Measurements from ENCODE around the gene ZC3H18.
A peak's percentile ranks its signal among the peaks of the same experiment; 100 is the strongest.

DNA sequence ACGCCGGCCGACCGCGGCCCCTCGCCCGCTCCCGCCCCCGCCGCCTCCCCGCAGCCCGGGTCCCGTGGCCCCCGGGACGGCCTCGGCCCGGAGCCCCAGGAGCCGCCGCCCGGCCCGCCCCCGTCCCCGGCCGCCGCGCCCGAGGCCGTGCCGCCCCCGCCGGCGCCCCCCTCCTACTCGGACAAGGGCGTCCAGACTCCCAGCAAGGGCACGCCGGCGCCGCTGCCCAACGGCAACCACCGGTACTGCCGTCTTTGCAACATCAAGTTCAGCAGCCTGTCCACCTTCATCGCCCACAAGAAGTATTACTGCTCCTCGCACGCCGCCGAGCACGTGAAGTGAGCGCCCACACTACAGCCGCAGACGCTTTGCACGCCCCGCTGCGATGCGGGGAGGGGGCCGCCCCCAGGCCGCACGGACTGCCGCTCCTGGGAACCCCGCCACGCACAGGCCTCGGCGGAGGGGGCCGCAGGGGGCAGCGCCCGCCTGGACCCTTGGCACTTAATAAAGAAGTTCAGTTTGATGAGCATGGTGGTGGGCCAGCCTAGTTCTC, 35.5 kb upstream of the ZC3H18 start:
- TF ChIP-seq CTCF (conservative IDR thresholded peaks at IDR 0.05) (no peak; the same call in 1 of the 2 replicates), ZFX (IDR thresholded peaks at IDR 0.05) (0 out of 2 replicates have a peak, but pooled peaks have one; percentile 2)
